ENCODE measurements around the gene GPR153.
"Not testable (repeated sequence)": the region's sequence is repeated elsewhere in the genome, so short reads cannot be mapped to it uniquely, and the experiment has no call there.

- not testable (repeated sequence) for TF ChIP-seq POLR2A, CTCF (IDR thresholded peaks at IDR 0.05)
Observed at GRCh38 chr1:6219641-6220040, 41.3 kb downstream of the GPR153 start.
